HFF-Myc (cell line): ENCODE measurements around the gene MME.

ENCODE experiments used
- DNase-seq: peaks from one replicate; pipeline ENCODE4 v3.0.0-alpha.2; 2011; ENCODE audit warnings: low read depth; ENCODE audit errors: extremely low read depth
- H3K4me3 ChIP-seq: replicated peaks from 2 replicates; pipeline ENCODE4 v1.5.1; 2011; ENCODE audit warnings: low read depth, mild to moderate bottlenecking, control low read depth, low read length
- TF ChIP-seq, protein P1 (sequence below): IDR thresholded peaks from 2 replicates; pipeline ENCODE4 v1.5.1; 2012; ENCODE audit warnings: mild to moderate bottlenecking, low read depth, low read length, control low read depth; ENCODE audit errors: missing control alignments

Gene MME

DNA sequence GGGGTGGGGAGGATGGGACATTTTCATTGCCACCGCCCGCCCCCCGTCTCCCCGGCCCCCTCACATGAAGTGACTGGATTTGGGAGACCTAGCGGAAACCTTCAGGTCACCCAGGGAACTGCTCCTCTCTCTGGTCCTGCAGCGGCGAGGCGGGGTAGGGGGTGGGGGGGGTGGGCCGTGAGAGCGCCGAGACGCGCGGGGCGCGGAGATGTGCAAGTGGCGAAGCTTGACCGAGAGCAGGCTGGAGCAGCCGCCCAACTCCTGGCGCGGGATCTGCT is 712 bp upstream of the MME start:
- TF ChIP-seq, protein P1, sequence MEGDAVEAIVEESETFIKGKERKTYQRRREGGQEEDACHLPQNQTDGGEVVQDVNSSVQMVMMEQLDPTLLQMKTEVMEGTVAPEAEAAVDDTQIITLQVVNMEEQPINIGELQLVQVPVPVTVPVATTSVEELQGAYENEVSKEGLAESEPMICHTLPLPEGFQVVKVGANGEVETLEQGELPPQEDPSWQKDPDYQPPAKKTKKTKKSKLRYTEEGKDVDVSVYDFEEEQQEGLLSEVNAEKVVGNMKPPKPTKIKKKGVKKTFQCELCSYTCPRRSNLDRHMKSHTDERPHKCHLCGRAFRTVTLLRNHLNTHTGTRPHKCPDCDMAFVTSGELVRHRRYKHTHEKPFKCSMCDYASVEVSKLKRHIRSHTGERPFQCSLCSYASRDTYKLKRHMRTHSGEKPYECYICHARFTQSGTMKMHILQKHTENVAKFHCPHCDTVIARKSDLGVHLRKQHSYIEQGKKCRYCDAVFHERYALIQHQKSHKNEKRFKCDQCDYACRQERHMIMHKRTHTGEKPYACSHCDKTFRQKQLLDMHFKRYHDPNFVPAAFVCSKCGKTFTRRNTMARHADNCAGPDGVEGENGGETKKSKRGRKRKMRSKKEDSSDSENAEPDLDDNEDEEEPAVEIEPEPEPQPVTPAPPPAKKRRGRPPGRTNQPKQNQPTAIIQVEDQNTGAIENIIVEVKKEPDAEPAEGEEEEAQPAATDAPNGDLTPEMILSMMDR = peak; percentile 13
- DNase-seq = peak; percentile 66
- peak overlapping the region; percentile 70 for H3K4me3 ChIP-seq

DNA sequence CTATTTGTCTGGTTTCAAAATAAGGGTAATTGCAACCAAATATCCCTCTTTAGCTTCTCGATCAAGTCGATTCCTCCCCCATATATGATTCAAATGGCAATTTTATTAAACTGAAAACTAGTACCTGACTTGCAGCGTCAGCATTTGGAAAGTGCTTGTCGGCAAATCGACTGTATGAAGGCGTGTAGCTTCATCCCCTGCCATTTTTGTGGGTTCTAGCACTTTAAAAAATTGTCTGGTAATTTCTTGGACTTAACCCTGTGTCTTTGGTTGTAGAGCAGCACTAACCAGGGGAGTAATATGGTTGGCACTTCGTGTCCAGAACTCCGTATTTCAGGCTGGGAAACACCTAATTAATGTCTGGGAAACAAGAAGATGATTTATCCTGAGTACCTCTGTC is 573 bp downstream of the MME start:
- H3K4me3 ChIP-seq = peak overlapping the region; percentile 70
- TF ChIP-seq, protein P1 = no peak
- no peak for DNase-seq

GRCh38 chr3:155083313-155083905 is 3.3 kb downstream of the MME start:
- TF ChIP-seq, protein P1 = no peak
- H3K4me3 ChIP-seq = peak overlapping the region; percentile 70
- DNase-seq = no peak

- no peak for DNase-seq
- TF ChIP-seq, protein P1 = no peak
- no peak overlapping the region; the same call in 1 of the 2 replicates for H3K4me3 ChIP-seq
These were observed 4.4 kb downstream of the MME start for GRCh38 chr3:155084567-155084966.

DNA sequence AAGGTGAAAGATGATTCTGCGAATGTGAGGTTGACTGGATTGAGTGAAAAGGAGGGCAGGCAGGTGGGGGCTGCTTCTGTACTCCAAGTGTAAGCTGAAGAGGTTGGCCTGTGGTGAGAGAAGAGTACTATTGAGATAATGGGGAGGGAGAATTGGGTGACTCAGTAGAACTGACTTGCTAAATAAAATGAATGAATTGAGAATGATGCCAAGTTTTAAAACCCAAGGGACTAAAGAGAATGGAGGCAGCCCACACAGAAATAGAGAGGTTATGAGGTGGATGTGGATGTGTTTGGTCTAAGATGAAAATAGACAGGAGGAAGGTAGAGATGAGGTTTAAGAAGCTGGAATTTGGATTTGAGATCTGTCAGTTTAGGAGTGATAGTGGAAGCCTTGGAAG is 5.9 kb downstream of the MME start:
- TF ChIP-seq, protein P1 = no peak
- DNase-seq = no peak
- no peak overlapping the region for H3K4me3 ChIP-seq

GRCh38 chr3:155088706-155089345 is 8.7 kb downstream of the MME start:
- H3K4me3 ChIP-seq = no peak overlapping the region
- TF ChIP-seq, protein P1 = no peak
- DNase-seq = no peak

DNA sequence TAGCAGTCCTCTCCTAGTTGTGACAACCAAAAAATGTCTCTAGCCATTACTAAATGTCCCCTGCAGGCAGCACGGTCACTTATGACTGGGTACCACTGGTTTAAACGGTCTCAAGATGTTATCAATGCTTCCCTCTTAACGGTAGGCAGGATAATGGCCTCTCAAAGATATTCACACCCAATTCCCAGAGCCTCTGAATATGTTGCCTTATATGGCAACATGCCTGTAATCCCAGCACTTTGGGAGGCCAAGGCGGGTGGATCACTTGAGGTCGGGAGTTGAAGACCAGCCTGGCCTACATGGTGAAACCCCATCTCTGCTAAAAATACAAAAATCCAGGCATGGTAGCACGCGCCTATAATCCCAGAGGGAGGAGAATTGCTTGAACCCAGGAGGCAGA is 9.4 kb downstream of the MME start:
- TF ChIP-seq, protein P1 = no peak
- no peak for DNase-seq
- no peak overlapping the region for H3K4me3 ChIP-seq
